GM23248 (cell line): ENCODE measurements around the gene SLMAP. TPM values are rescaled to one million over a fixed set of nuclear protein-coding genes. Genes with fewer than 3 reads are reported as not detected.

Experiments
- DNase-seq: peaks from one replicate; pipeline ENCODE4 v3.0.0-alpha.2; 2015
- H2AFZ ChIP-seq: fragments of 200-600 bp; sonication (generic); 2 replicates; pipeline ENCODE4 v1.6.1; 2016; ENCODE audit warnings: antibody characterized with exemption
- H3F3A ChIP-seq: fragments of 200-600 bp; sonication (generic); 2 replicates; pipeline ENCODE4 v1.6.1; 2016; ENCODE audit warnings: mild to moderate bottlenecking, antibody characterized with exemption, mixed run types; ENCODE audit not compliant: insufficient read depth
- H3K27ac ChIP-seq: fragments of 200-600 bp; sonication (generic); 2 replicates; pipeline ENCODE4 v1.5.1; 2016; ENCODE audit warnings: mild to moderate bottlenecking
- H3K27me3 ChIP-seq: fragments of 200-600 bp; sonication (generic); replicated peaks from 2 replicates; pipeline ENCODE4 v1.6.1; 2016; ENCODE audit warnings: mild to moderate bottlenecking; ENCODE audit not compliant: insufficient read depth
- H3K36me3 ChIP-seq: fragments of 200-600 bp; sonication (generic); 2 replicates; pipeline ENCODE4 v1.6.1; 2016; ENCODE audit warnings: low read depth, mild to moderate bottlenecking
- H3K4me1 ChIP-seq: fragments of 200-600 bp; sonication (generic); 2 replicates; pipeline ENCODE4 v1.6.1; 2016; ENCODE audit warnings: mild to moderate bottlenecking; ENCODE audit not compliant: insufficient read depth
- H3K4me2 ChIP-seq: fragments of 200-600 bp; sonication (generic); one replicate; pipeline ENCODE4 v1.6.1; 2016; ENCODE audit warnings: mild to moderate bottlenecking; ENCODE audit not compliant: unreplicated experiment
- H3K4me3 ChIP-seq: fragments of 200-600 bp; sonication (generic); 2 replicates; pipeline ENCODE4 v1.5.1; 2016; ENCODE audit warnings: mild to moderate bottlenecking
- H3K79me2 ChIP-seq: fragments of 200-600 bp; sonication (generic); 2 replicates; pipeline ENCODE4 v1.6.1; 2016; ENCODE audit warnings: mild to moderate bottlenecking; ENCODE audit not compliant: insufficient read depth
- H3K9ac ChIP-seq: fragments of 200-600 bp; sonication (generic); 2 replicates; pipeline ENCODE4 v1.6.1; 2016; ENCODE audit warnings: mild to moderate bottlenecking
- H3K9me2 ChIP-seq: fragments of 200-600 bp; sonication (generic); 2 replicates; pipeline ENCODE4 v1.6.1; 2016; ENCODE audit warnings: mixed run types, mild to moderate bottlenecking, moderate library complexity; ENCODE audit not compliant: insufficient read depth
- H3K9me3 ChIP-seq: fragments of 200-600 bp; sonication (generic); one replicate; pipeline ENCODE4 v1.6.1; 2017; ENCODE audit warnings: low read depth
- H4K20me1 ChIP-seq: fragments of 200-600 bp; sonication (generic); 2 replicates; pipeline ENCODE4 v1.6.0; 2016; ENCODE audit not compliant: insufficient read depth
- EZH2 ChIP-seq: fragments of 200-600 bp; sonication (generic); IDR thresholded peaks from 2 replicates; pipeline ENCODE4 v1.6.1; 2018; ENCODE audit warnings: antibody characterized with exemption, mild to moderate bottlenecking; ENCODE audit not compliant: insufficient read depth, poor library complexity, severe bottlenecking
- EZH2phosphoT487 ChIP-seq: fragments of 200-600 bp; sonication (generic); IDR thresholded peaks from 2 replicates; pipeline ENCODE4 v1.6.1; 2018; ENCODE audit warnings: antibody characterized with exemption, moderate library complexity, mild to moderate bottlenecking, low read depth; ENCODE audit not compliant: insufficient read depth
- WGBS, 2 experiments: methylation state at CpG; one replicate each; pipeline ENCODE4 v1.1.6; 2015 to 2017; ENCODE audit warnings: low lambda C conversion rate in 2 of 2, low coverage in 1 of 2; ENCODE audit errors: missing lambda C conversion rate in 2 of 2; 5-methylcytosine and 5-hydroxymethylcytosine counted together
- in situ Hi-C: fragments of 300-500 bp; cut with MboI; formaldehyde crosslinking; loops from 2 replicates; pipeline ENCODE4 v1.15.0; 2020
- polyA plus RNA-seq: library from polyadenylated mRNA; unstranded; fragments of >200 nt; fragmentation: Nextera tagmentation; extraction: Ambion mirVana; gene quantifications from 2 replicates; pipeline ENCODE4 v1.2.1, GENCODE V29; 2016
- total RNA-seq: library from RNA; depleted of rRNA; stranded (reverse); fragments of >200 nt; shearing (Covaris generic); gene quantifications from 2 replicates; pipeline ENCODE4 v1.2.3, GENCODE V29; 2014

The SLMAP gene
- total and polyA plus RNA-seq, 2 experiments from 2014 or later, result 28.4 to 33.9 TPM

GRCh38 chr3:57949344-57949743, 193.2 kb downstream of the SLMAP start:
- no peak overlapping the region for H3K9ac ChIP-seq
- H3F3A ChIP-seq, result peaks cover 27% of the 10 kb centered on the region
- H3K4me1 ChIP-seq, result peaks cover 34% of the 10 kb centered on the region
- DNase-seq, result no peak
- no peaks in the 10 kb centered on the region for H3K27me3 ChIP-seq
- peak overlapping the region; percentile 71 for H3K27ac ChIP-seq
- no peaks in the 10 kb centered on the region for H3K36me3 ChIP-seq
- H4K20me1 ChIP-seq, result no peaks in the 10 kb centered on the region
- TF ChIP-seq EZH2 (no peak), EZH2phosphoT487 (no peak)
- no peak overlapping the region for H3K4me3 ChIP-seq
- no peaks in the 10 kb centered on the region for H3K9me3 ChIP-seq
- 0 out of 2 replicates have a peak overlapping the region, but pooled peaks have one; percentile 15 for H2AFZ ChIP-seq
- no peaks in the 10 kb centered on the region for H3K79me2 ChIP-seq
- H3K9me2 ChIP-seq, result no peaks in the 10 kb centered on the region
- 63 to 68% methylated on average over 5 of the region's 5 CpGs for WGBS, 2 experiments
- in situ Hi-C loops, result no loop called here
- peak overlapping the region; percentile 50 for H3K4me2 ChIP-seq

- peaks cover 27% of the 10 kb centered on the region for H3F3A ChIP-seq
- no peaks in the 10 kb centered on the region for H3K9me2 ChIP-seq
- in situ Hi-C loops, result no loop called here
- 56 to 58% methylated on average over 7 of the region's 7 CpGs for WGBS, 2 experiments
- H2AFZ ChIP-seq, result 0 out of 2 replicates have a peak overlapping the region, but pooled peaks have one; percentile 15
- peak overlapping the region; percentile 50 for H3K4me2 ChIP-seq
- H3K9me3 ChIP-seq, result no peaks in the 10 kb centered on the region
- H4K20me1 ChIP-seq, result no peaks in the 10 kb centered on the region
- peak overlapping the region; percentile 71 for H3K27ac ChIP-seq
- no peaks in the 10 kb centered on the region for H3K79me2 ChIP-seq
- no peaks in the 10 kb centered on the region for H3K27me3 ChIP-seq
- H3K9ac ChIP-seq, result 0 out of 2 replicates have a peak overlapping the region, but pooled peaks have one; percentile 6
- TF ChIP-seq EZH2phosphoT487, result no peak
- no peak for TF ChIP-seq EZH2
- H3K4me3 ChIP-seq, result no peak overlapping the region
- H3K4me1 ChIP-seq, result peaks cover 34% of the 10 kb centered on the region
- no peaks in the 10 kb centered on the region for H3K36me3 ChIP-seq
- DNase-seq, result peak; percentile 76
These were observed 193.9 kb downstream of the SLMAP start for GRCh38 chr3:57949785-57950615.

- peak; percentile 90 for DNase-seq
- Histone ChIP-seq H3K36me3 (no peaks in the 10 kb centered on the region), H3K9ac (peak overlapping the region; percentile 50), H3F3A (peaks cover 33% of the 10 kb centered on the region), H3K27me3 (no peaks in the 10 kb centered on the region), H3K9me3 (no peaks in the 10 kb centered on the region), H3K79me2 (no peaks in the 10 kb centered on the region), H3K27ac (peak overlapping the region; percentile 71), H3K4me2 (peak overlapping the region; percentile 50), H3K9me2 (no peaks in the 10 kb centered on the region), H3K4me1 (peaks cover 39% of the 10 kb centered on the region), H3K4me3 (no peak overlapping the region), H2AFZ (peak overlapping the region; percentile 71), H4K20me1 (no peaks in the 10 kb centered on the region)
- in situ Hi-C loops, result no loop called here
- TF ChIP-seq EZH2 (no peak), EZH2phosphoT487 (no peak)
- WGBS, 2 experiments, result 3 to 4% methylated on average over 8 of the region's 8 CpGs
These were observed 195.2 kb downstream of the SLMAP start for GRCh38 chr3:57951066-57951882.

GRCh38 chr3:57952208-57952631, 196.1 kb downstream of the SLMAP start:
- H3K9ac ChIP-seq, result peak overlapping the region; percentile 50; the same call in 1 of the 2 replicates
- H3K27ac ChIP-seq, result peak overlapping the region; percentile 71
- H3K27me3 ChIP-seq, result no peaks in the 10 kb centered on the region
- H3K4me2 ChIP-seq, result peak overlapping the region; percentile 50
- H3K4me1 ChIP-seq, result peaks cover 48% of the 10 kb centered on the region
- H4K20me1 ChIP-seq, result no peaks in the 10 kb centered on the region
- peak; percentile 91 for DNase-seq
- H3K36me3 ChIP-seq, result no peaks in the 10 kb centered on the region
- no peaks in the 10 kb centered on the region for H3K9me3 ChIP-seq
- WGBS, 2 experiments, result 11 to 16% methylated on average over 4 of the region's 4 CpGs
- H3K9me2 ChIP-seq, result no peaks in the 10 kb centered on the region
- no peaks in the 10 kb centered on the region for H3K79me2 ChIP-seq
- H3K4me3 ChIP-seq, result no peak overlapping the region
- peak overlapping the region; percentile 71 for H2AFZ ChIP-seq
- H3F3A ChIP-seq, result peaks cover 42% of the 10 kb centered on the region
- in situ Hi-C loops, result no loop called here
- no peak for TF ChIP-seq EZH2
- TF ChIP-seq EZH2phosphoT487, result no peak
